Neural crest cell (in vitro differentiated cells): ENCODE measurements around the gene NF1. TPM values are rescaled to one million over a fixed set of nuclear protein-coding genes. Genes with fewer than 3 reads are reported as not detected.

Experiments
- DNase-seq: peaks from one replicate; pipeline ENCODE4 v3.0.0; 2021; ENCODE audit warnings: low read depth, mixed read lengths, low spot score
- H3K27ac Mint-ChIP-seq: one replicate; pipeline ENCODE4 v1.8.0; 2021; ENCODE audit warnings: mild to moderate bottlenecking, mixed read lengths; ENCODE audit not compliant: unreplicated experiment
- H3K27me3 Mint-ChIP-seq: 2 replicates; pipeline ENCODE4 v1.8.0; 2021; ENCODE audit warnings: low read depth, mild to moderate bottlenecking, mixed read lengths
- H3K36me3 Mint-ChIP-seq: 2 replicates; pipeline ENCODE4 v1.8.0; 2021; ENCODE audit warnings: low read depth, mild to moderate bottlenecking, mixed read lengths
- H3K4me1 Mint-ChIP-seq: 2 replicates; pipeline ENCODE4 v1.8.0; 2021; ENCODE audit warnings: mixed read lengths
- H3K4me3 Mint-ChIP-seq: one replicate; pipeline ENCODE4 v1.8.0; 2021; ENCODE audit warnings: mild to moderate bottlenecking, mixed read lengths
- H3K9me3 Mint-ChIP-seq: 2 replicates; pipeline ENCODE4 v1.8.0; 2021; ENCODE audit warnings: mixed read lengths
- total RNA-seq: library from RNA; stranded (reverse); gene quantifications from 2 replicates; pipeline ENCODE4 v1.2.1, GENCODE V29; 2021
- TF ChIP-seq, protein P1 (sequence below): fragments of 200-600 bp; sonication (generic); conservative IDR thresholded peaks from 2 replicates; pipeline ENCODE4 v1.5.0; 2021; ENCODE audit warnings: antibody characterized with exemption, mild to moderate bottlenecking

NF1 gene
- total RNA-seq, 1 donor from 2014 or later, result 60.6 TPM

DNA sequence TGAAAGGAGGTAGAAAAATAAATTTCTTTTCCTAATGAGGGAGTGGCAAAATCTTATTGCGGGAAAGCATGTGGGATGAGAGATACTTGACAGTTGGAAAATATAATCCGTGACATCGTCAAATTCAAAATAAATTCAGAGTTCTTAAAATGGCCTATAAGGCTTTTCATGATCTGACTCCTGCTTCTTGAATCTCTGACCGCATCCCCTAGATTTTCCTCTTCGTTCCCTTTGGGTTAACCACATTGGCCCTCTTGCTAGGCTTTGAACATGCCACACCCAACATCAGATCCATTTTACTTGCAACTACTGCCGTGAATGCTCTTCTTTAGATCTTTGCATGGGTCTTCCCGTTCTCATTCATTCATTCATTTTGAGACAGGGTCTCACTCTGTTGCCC lies 50.1 kb downstream of the NF1 start:
- peaks cover 3% of the 10 kb centered on the region for H3K9me3 Mint-ChIP-seq
- peaks cover 12% of the 10 kb centered on the region for H3K36me3 Mint-ChIP-seq
- H3K27ac Mint-ChIP-seq, result peak overlapping the region; percentile 92
- TF ChIP-seq, protein P1, sequence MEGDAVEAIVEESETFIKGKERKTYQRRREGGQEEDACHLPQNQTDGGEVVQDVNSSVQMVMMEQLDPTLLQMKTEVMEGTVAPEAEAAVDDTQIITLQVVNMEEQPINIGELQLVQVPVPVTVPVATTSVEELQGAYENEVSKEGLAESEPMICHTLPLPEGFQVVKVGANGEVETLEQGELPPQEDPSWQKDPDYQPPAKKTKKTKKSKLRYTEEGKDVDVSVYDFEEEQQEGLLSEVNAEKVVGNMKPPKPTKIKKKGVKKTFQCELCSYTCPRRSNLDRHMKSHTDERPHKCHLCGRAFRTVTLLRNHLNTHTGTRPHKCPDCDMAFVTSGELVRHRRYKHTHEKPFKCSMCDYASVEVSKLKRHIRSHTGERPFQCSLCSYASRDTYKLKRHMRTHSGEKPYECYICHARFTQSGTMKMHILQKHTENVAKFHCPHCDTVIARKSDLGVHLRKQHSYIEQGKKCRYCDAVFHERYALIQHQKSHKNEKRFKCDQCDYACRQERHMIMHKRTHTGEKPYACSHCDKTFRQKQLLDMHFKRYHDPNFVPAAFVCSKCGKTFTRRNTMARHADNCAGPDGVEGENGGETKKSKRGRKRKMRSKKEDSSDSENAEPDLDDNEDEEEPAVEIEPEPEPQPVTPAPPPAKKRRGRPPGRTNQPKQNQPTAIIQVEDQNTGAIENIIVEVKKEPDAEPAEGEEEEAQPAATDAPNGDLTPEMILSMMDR, result no peak
- no peaks in the 10 kb centered on the region for H3K27me3 Mint-ChIP-seq
- H3K4me3 Mint-ChIP-seq, result no peak overlapping the region
- no peak for DNase-seq
- H3K4me1 Mint-ChIP-seq, result peaks cover 42% of the 10 kb centered on the region

DNA sequence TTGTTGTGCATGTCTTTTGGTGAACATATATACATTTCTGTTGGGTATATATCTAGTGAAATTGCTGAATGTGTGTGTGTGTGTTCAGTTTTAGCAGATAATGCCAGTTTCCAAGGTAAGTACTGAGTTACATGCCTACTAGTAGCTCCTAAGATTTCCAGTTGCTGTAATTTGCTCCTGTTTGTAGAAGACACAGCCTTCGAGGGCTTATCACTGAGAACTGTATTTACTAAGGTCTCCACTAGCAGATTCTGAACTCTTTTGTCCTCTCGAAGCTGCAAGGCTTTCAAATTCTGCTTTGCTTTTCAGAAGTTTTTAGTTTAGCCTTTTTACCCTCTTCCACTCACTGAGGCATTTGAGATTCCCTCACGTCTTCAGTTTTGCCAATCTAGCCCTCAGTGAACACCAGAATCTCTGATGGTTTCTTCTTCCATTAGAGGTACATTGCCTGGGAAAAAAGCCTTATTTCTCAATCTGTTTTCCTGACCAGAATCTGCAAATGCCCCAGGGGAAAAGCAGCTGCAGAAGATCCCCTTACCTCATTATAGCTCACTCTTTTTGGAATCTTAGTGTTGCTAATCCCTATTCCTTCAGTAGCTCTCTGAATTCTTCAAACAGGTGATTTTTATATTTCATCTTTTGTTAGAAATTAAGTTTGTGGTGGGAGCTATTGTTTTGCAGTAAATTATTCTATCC lies 52.9 kb downstream of the NF1 start:
- no peak for DNase-seq
- H3K27me3 Mint-ChIP-seq, result no peaks in the 10 kb centered on the region
- H3K36me3 Mint-ChIP-seq, result peaks cover 16% of the 10 kb centered on the region
- TF ChIP-seq, protein P1, result no peak
- no peak overlapping the region for H3K4me3 Mint-ChIP-seq
- H3K9me3 Mint-ChIP-seq, result peaks cover 3% of the 10 kb centered on the region
- peaks cover 34% of the 10 kb centered on the region for H3K4me1 Mint-ChIP-seq
- H3K27ac Mint-ChIP-seq, result no peak overlapping the region

DNA sequence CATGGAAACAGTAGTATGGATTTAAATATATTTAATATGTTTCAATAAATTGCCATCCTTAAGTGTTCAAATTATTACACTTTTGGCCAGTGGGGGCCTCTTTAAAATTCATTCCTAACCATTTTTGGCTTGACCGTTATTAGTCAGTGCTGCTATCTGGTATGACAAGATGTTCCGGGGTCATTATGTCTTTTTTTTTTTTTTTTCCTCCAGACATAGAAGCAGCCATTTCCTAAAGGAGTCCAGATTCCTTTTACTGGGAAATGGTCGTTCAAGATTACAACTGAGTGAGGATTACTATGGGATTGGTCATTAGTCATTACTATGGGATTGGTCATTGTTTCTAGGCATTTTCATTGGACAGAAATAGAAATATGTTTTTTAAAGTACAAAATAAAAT lies 53.4 kb downstream of the NF1 start:
- Mint-ChIP-seq H3K27me3 (no peaks in the 10 kb centered on the region), H3K27ac (no peak overlapping the region), H3K9me3 (peaks cover 3% of the 10 kb centered on the region), H3K4me3 (no peak overlapping the region), H3K36me3 (peaks cover 18% of the 10 kb centered on the region), H3K4me1 (peaks cover 34% of the 10 kb centered on the region)
- TF ChIP-seq, protein P1, result no peak
- DNase-seq, result no peak

DNA sequence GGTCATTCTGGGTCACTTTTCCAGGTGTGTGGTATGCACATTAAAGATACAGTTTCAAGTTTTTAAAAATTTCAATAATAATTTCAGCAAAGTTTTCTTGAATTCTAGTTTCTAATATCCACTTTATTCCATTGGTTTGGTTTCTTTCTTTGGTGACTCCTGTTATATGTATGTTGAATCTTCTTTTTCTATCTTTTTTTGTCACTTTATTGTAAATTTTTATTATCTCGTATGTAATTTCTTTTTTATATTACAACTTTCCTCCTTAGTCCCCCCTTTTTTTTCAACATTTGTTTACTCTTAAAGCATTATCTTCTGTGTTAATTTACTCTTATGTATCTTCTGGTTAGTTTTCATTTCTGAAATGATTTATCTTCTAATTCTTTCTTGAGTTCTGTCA lies 57.5 kb downstream of the NF1 start:
- no peaks in the 10 kb centered on the region for H3K27me3 Mint-ChIP-seq
- DNase-seq, result no peak
- H3K4me3 Mint-ChIP-seq, result no peak overlapping the region
- no peaks in the 10 kb centered on the region for H3K9me3 Mint-ChIP-seq
- TF ChIP-seq, protein P1, result no peak
- peaks cover 17% of the 10 kb centered on the region for H3K4me1 Mint-ChIP-seq
- H3K36me3 Mint-ChIP-seq, result peaks cover 9% of the 10 kb centered on the region
- no peak overlapping the region for H3K27ac Mint-ChIP-seq

DNA sequence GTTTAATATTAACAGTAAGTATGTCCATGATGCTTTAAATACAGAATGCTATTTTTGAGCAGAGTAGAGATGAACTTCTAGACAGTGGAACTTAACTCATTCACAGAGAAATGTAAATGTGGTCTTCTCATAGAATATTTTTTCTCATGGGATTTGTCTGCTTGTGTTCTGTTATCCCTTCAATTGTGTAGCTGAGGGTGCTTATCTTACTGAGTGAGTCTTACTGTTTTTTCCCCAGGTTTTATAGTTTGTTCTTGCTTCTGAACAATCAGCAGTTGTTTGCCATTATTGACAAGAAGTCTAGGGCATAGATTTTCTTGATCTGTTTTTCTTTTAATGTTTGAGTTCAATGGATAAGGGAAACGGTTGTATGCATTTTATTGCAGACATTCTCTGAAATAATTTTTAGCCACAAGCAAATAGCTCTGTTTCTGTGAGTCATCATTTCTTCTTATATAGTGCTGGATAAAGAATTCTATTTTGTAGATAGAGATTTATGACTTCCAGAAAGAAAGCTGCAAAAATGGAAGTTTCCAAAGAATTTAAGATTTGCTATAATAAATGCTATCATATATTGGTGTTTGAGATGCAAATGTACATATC lies 60.5 kb downstream of the NF1 start:
- H3K36me3 Mint-ChIP-seq, result peaks cover 9% of the 10 kb centered on the region
- H3K9me3 Mint-ChIP-seq, result no peaks in the 10 kb centered on the region
- H3K4me3 Mint-ChIP-seq, result no peak overlapping the region
- no peaks in the 10 kb centered on the region for H3K27me3 Mint-ChIP-seq
- TF ChIP-seq, protein P1, result no peak
- no peak overlapping the region for H3K27ac Mint-ChIP-seq
- peaks cover 6% of the 10 kb centered on the region for H3K4me1 Mint-ChIP-seq
- no peak for DNase-seq
